HG03159 (cell line): ENCODE results near the gene THADA.
"Not testable (repeated sequence)": the region's sequence is repeated elsewhere in the genome, so short reads cannot be mapped to it uniquely, and the experiment has no call there.

Experiments used
- ATAC-seq: cut with Tn5 transposase; IDR thresholded peaks from one replicate; pipeline ENCODE4 v1.9.1; 2021; ENCODE audit warnings: mild to moderate bottlenecking, moderate library complexity; ENCODE audit not compliant: unreplicated experiment

The THADA gene, protein sequence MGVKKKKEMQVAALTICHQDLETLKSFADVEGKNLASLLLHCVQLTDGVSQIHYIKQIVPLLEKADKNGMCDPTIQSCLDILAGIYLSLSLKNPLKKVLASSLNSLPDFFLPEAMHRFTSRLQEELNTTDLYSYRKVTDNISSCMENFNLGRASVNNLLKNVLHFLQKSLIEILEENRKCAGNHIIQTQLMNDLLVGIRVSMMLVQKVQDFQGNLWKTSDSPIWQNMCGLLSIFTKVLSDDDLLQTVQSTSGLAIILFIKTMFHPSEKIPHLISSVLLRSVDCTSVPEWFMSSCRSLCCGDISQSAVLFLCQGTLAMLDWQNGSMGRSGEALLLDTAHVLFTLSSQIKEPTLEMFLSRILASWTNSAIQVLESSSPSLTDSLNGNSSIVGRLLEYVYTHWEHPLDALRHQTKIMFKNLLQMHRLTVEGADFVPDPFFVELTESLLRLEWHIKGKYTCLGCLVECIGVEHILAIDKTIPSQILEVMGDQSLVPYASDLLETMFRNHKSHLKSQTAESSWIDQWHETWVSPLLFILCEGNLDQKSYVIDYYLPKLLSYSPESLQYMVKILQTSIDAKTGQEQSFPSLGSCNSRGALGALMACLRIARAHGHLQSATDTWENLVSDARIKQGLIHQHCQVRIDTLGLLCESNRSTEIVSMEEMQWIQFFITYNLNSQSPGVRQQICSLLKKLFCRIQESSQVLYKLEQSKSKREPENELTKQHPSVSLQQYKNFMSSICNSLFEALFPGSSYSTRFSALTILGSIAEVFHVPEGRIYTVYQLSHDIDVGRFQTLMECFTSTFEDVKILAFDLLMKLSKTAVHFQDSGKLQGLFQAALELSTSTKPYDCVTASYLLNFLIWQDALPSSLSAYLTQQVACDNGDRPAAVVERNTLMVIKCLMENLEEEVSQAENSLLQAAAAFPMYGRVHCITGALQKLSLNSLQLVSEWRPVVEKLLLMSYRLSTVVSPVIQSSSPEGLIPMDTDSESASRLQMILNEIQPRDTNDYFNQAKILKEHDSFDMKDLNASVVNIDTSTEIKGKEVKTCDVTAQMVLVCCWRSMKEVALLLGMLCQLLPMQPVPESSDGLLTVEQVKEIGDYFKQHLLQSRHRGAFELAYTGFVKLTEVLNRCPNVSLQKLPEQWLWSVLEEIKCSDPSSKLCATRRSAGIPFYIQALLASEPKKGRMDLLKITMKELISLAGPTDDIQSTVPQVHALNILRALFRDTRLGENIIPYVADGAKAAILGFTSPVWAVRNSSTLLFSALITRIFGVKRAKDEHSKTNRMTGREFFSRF (N-terminal part only)

DNA sequence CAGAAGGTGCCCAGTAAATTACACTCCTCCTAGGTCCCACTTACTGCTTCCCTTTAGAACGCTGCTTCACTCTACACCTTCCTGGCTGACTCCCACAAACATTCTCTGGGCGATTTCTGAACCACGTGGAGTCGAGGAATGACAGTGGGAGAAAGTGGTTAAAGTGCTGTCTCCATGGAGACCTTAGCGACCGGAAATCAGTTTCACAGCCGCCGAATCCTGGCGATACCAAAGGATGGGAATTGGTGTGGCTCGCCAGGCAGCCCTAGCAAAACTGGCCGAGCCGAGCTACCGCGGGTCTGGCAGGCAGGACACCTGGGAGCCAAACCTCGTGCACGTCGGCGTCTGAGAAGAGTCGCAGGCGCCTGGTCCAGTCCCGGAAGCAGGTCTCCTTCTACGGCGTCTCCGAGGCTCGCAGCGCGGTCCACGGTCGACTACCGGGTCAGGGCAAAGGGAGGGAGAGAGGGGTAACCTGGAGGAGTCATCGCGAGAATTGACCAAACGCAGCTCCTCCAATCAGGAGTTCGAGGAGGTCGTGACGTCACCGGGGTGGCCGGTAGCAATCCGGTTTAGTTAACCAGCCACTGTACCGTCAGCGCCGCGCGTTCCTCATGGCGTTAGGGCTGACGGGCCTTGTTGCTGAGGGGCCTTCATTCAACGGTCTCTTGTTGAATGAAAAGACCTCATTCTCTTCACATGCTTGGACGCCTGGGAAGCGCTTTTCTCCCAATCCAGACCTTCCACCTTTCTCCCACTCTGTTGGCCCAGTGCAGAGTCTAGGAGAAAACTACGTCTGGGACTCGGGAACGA is at the start of gene THADA:
TSS of gene THADA (minus strand) at position 436 of the 810 bp plus-strand sequence. CDS start 3,646 bp downstream, outside the sequence.
- peak; percentile 96 for ATAC-seq

DNA sequence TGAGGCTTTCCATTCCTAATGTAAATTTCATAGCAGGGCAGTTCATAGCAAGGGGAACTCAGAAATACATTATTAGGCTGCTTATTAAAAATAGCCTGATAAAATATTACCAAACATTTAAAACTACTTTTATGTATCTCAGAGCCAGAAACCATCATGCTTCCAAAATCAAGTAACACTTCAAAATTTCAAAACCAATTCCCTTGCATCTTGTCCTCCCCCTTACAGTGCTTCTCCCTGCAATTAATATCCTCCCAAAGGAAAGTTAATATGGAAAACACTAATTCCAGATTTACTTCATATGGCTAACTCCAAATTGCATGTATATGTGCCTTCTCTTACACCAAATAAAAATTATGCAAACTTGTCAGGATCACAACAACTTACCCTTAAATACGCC is 47.8 kb upstream of the THADA start:
- no peak for ATAC-seq

DNA sequence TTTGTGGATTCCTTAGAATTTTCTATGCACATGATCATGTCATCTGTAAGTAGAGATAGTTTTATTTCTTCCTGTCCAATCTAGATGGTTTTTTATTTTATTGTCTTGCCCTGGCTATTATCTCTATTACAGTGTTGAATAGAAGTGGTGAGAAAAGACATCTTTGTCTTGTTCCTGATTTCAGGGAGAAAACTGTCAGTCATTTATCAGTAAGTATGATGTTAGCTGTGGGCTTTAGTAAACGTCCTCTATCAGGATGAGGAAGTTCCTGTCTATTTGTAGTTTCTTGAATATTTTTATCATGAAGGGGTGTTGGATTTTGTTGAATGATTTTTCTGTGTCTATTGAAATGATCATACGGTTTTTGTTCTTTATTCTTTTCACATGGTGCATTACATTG is 46.5 kb upstream of the THADA start:
- ATAC-seq, result no peak

DNA sequence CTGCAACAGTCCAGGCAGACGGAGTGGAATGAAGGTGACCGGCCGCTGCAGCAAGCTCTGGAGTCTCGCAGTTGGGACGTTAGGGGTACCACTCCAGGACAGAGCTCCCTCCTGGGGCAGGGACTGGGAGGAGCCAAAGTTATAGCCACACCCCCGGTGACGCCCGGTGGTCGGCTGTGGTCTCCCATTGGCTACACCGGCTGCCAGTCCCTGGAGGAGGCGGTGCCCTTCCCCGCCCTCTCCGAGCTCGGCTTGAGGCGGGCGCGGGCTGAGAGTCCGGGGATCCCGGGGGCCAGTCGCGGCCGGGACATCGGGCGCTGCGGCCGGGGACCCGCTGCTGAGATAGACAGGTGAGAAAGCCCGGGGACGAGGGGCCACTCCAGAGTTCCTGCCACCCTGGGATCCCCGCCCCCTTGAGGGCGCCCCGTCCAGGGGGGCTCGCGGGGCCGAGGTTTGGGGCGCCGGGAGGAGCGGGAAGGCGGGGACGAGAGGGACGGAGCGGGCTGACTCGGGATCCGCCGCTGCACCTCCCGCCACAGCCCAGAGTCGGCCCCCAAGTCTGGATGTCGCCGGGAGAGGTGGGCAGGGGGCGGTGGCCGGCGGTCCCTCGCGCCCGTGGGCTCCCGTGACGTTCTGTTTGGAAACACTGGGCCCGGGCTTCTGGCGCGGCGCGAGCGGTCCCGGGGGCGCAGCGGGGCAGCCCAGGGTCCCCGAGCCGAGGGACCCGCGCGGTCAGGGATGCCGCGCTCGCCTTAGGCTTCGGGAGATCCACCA is 41.4 kb upstream of the THADA start, which contains the start of gene PLEKHH2:
TSS of gene PLEKHH2 (plus strand) at position 231 of the 774 bp plus-strand sequence. CDS start 7,414 bp downstream, outside the sequence.
- ATAC-seq, result peak; percentile 100

DNA sequence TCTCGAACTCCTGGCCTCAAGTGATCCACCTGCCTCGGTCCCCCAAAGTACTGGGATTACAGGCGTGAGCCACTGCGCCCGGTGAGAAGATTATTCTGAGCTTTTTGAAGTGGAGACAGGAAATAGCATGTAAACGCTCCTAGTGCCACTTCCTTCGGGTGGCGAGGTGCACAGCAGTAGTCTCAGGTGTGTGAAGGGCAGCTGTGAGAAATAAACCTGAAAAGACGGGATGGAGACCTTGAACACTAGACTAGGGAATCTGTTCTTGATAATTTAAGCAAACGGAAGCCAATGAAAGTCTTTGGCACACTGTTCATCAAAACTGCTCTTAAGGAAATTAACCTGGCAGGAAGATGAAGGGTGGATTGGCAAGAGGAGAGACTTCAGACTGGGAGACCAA is 40.8 kb upstream of the THADA start:
- no peak for ATAC-seq

DNA sequence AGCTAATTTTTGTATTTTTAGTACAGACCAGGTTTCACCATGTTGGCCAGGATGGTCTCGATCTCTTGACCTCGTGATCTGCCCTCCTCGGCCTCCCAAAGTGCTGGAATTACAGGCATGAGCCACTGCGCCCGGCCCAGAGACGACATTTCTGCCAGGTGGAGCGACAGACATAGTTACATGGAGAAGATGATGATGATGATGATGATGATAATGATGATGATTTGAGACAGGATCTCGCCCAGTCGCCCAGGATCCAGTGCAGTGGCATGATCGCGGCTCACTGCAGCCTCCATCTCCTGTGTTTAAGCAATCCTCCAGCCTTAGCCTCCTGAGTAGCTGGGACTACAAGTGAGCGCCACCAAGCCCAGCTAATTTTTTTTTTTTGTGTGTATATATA is 40.3 kb upstream of the THADA start:
- ATAC-seq, result not testable (repeated sequence)

DNA sequence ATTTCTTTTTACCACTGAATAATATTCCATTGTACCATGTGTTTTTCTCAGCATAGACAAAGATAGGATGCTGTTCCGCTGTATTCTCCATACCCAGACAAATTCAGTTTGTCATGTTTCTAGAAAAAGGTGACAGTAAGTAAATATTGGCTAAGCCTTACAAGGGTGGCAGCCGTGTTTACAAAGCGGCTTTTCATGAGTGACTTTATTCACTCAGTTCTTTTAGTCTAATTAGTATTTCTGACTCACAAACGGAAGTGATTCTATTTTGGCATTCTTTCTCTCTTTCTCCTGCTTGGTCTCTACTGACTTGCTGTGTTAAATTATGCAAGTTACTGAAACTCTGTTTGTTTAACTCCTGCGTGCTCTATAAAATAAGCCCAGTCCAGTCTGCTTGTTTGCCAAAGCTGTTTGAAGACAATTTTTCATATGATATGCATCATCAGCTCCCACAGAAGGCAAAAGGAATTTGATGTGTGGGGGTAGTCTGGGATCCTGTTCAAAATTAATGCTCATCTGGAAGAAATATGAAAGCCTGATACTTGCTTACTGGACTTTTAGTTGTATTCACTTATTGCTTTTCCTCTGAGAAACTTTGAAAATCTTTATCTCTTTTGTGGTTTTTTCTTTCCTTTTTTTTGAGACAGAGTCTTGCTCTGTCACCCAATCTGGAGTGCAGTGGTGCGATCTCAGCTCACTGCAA is 38.9 kb upstream of the THADA start:
- no peak for ATAC-seq

DNA sequence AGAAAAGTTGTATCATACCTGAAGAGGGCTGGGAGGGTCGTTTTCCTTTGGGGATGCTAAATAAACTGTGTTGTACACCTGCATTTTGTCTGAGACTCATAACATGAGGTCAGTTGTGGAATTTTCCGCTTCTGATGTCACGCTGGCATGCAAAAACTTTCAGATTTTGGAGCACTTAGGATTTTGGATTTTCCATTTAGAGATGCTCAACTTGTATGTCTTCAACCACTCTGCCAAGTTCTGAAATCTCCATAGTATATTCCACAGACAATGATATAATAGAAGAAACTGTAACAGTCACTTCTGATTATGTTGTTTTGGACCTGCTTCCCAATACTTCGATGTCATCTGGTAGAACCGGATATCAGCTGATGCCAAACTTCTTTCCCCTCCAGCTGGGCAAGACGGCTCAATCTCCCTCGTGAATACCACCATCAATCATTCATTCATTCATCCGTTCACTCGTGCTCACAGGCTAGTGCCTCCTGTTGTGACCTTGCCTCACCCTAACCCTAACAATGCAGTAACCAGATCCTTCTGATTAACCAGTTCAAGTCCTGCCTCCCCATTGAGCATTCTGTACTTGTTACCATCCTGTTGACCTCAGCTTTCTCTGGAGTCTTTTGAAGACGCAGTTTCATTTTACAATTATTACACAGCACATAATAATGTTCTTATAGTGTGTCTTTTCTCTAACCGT is 35.9 kb upstream of the THADA start:
- no peak for ATAC-seq

DNA sequence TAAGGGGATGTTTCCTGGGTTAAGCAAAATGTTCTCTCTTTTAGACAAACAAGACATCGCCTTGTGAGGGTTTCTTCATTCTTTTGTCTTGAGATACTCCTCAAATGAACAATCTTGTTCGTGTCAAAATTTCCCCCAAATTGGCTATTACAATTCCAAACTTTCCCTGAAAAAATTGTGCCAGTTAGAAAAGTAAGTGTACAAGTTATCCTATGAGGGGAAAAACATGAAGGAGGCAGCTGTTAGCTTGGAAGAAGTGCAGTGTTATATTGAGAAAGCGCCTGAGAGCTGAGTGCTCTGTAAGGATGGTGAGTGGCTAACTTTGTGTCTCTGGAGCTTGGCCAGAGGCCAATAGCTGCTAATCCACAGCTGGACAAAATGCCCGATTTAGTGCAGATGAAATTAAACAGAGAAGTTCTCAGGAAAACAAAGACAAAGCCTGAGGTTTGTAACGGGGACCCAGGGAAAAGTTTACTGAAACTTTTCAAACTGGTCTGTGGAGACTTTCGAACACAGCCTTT is 27.2 kb upstream of the THADA start:
- no peak for ATAC-seq

DNA sequence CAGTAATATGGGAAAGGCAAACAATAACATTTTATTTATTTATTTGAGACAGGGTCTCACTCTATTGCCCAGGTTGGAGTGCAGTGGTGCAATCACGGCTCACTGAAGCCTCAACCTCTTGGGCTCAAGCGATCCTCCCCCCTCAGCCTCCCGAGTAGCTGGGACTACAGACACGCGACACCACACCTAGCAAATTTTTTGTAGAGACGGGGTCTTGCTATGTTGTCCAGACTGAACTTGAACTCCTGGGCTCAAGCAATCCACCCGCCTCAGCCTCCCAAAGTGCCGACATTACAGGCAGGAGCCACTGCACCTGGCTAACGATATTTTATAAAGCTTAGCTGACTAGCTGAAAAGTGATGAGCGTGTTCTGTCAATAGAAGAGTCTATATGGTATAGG is 23.7 kb upstream of the THADA start:
- ATAC-seq, result no peak

DNA sequence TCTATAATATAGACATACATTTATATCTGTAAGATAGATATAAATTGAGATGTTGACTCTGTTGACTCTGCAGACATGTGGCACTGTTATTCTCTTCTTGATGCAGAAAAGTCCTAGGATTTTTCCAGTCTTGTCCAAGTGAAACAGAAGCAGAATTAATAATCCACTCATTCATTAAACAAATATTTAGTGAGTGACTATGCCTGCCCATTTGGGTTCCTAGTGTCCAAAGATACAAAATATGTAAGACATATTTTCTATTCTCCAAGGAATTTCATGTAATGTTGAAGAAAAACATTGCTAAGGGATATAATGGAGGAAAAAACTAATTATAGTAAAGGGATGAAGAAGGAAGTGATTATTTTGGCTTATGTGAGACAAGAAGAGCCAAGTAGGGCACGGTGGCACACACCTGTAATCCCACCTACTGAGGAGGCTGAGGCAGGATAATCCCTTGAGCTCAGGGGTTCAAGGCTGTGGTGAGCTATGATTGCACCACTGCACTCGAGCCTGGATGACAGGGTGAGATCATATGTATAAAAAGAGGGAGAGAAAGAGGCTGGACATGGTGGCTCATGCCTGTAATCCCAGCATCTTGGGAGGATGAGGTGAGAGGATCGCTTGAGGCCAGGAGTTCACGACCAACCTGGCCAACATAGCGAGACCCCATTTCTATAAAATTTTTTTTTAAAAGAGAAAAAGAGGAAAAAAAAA is 21.3 kb upstream of the THADA start:
- ATAC-seq, result no peak

DNA sequence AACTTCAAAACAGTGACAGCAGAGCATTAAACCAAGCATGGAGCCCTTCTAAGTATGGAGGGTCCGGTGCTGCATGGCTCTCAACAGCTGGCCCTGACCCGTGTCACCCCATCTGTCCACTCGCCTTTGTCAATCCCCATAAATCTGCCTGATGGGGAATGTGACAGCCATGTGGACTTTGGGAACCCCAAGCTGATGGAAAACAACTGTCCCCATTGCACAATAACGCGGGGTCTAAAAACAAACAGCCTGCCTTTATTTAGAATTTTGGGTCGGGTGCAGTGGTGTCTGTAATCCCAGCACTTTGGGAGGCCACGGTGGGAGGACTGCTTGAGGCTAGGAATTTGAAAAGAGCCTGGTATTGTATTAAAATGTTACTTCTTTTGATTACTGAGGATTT is 17.1 kb upstream of the THADA start:
- ATAC-seq, result no peak

DNA sequence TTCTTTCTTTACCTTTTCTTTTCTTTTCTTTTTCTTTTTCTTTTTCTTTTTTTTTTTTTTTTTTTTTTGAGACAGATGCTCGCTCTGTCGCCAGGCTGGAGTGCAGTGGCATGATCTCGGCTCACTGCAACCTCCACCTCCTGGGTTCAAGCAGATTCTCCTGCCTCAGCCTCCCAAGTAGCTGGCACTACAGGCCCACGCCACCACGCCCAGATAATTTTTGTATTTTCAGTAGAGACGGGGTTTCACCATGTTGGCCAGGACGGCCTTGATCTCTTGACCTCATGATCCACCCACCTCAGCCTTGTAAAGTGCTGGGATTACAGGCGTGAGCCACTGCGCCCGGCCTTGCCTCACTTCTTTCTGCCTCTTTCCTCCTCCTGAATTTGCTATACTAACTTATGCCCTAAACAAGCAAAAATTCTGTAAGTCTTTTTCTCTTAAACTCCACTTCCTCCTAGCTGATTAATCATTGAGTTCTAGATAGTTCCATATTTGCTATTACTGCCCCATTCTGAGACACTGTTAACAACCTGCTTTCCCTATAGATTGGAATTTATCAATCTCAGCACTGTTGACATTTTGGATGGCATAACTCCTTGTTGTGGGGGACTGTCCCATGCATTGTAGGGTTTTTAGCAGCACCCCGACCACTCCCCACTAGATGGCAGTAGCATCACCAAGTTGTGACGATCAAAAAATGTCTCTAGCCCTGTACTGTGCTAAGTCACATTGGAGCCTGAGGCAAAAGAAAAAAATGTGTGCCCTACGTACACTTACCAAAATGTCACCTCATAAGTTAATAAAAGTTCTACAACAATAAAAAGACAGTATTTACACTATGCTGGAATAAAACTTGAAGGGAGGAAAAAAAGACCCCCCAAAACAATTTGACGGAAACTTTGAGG is 16.4 kb upstream of the THADA start:
- no peak for ATAC-seq

DNA sequence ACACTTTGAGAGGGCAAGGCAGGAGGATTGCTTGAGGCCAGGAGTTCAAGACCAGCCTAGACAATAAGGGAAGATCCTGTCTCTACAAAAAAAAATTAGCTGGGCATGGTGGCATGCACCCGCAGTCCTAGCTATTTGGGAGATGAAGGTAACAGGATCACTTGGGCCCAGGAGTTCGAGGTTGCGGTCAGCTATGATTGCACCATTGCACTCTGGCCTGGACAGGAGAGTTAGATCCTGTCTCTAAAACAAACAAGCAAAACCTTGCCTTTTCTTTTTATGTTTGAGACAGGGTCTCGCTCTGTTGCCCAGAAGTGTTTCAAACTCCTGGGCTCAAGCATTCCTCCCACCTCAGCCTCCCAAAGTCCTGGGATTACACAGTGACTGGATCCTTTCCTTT is 14.5 kb upstream of the THADA start:
- no peak for ATAC-seq

DNA sequence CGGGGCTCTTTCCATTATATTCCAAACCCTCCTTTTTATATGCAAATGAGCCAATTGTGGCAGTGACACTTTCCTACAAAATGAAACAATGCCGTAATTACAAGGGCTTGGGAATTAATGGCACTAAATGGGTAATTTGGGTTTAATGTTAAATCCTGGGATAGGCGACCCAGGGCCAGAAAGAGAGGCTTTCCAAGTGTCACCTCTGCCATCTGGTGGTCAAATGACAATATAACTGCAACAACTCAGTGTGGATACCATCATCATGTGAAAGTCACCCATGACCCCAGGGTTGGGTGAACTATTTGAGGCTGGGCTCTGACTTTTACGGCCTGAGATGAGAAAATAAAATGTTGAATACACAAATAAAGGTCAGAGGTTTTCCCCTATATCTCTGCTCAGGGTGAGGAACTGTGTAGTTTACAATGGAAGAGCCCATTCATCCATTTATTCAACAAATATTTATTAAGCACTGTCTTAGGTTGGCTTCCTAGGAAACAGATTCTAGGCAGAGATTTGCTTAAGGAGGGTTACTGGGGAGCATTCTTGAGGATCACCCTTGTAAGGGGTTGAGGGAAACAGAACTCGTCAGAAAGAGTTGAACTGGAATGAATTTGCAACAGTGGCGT is 13.6 kb upstream of the THADA start:
- no peak for ATAC-seq

DNA sequence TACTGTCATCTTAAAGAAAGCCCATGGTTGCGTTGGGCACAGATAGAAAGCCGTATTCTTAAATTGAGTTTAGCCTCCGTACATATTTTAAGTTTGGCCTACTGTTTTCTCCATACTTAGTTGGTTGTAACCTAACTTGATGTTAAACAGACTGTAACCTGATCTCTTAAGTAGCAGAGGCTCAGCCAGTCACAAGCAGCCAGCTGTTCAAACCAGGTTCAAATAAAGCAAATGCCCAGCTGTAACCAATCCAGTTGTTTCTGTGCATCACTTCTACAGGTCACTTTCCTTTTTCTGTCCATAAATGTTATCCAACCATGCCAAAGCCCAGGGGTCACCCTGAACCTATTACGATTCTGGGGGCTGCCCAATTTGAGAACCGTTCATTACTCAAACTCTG is 10.0 kb upstream of the THADA start:
- ATAC-seq, result no peak
